Measurements from ENCODE around the gene BIVM. TPM values are rescaled to one million over a fixed set of nuclear protein-coding genes. Genes with fewer than 3 reads are reported as not detected.
"Not testable (repeated sequence)": the region's sequence is repeated elsewhere in the genome, so short reads cannot be mapped to it uniquely, and the experiment has no call there.

BIVM gene
- total RNA-seq, 2 experiments from 2014 or later = 29.3 to 42.3 TPM

GRCh38 chr13:102774214-102774568 is 24.7 kb upstream of the BIVM start:
- CTCF ChIA-PET = interaction anchor here (0.7 to 5.3 kb wide), 10 partner anchors 10 to 183 kb away, joined by 3 to 40 read pairs (median 6); partner anchors contain the start of genes BIVM, ERCC5 and POGLUT2
- Mint-ChIP-seq H3K4me1 (peaks cover 60% of the 10 kb centered on the region), H3K27ac (peak overlapping the region; percentile 96), H3K4me3 (peak overlapping the region; percentile 93), H3K36me3 (peaks cover 8% of the 10 kb centered on the region), H3K9me3 (ENCODE audit: low read depth) (no peaks in the 10 kb centered on the region), H3K27me3 (no peaks in the 10 kb centered on the region)
- DNase-seq (no peak), ATAC-seq (no peak)

GRCh38 chr13:102774591-102775520 is 24.1 kb upstream of the BIVM start:
- ATAC-seq (no peak), DNase-seq (no peak)
- Mint-ChIP-seq H3K36me3 (peaks cover 11% of the 10 kb centered on the region), H3K27ac (peak overlapping the region; percentile 96), H3K4me1 (peaks cover 63% of the 10 kb centered on the region), H3K9me3 (ENCODE audit: low read depth) (no peaks in the 10 kb centered on the region), H3K27me3 (no peaks in the 10 kb centered on the region), H3K4me3 (peak overlapping the region; percentile 93)
- CTCF ChIA-PET = interaction anchor here (0.8 to 5.3 kb wide), 8 partner anchors 10 to 183 kb away, joined by 3 to 40 read pairs (median 6); partner anchors contain the start of genes BIVM, ERCC5 and POGLUT2

GRCh38 chr13:102776271-102776670 is 22.6 kb upstream of the BIVM start:
- CTCF ChIA-PET = no interaction called here

GRCh38 chr13:102777736-102778135 is 21.2 kb upstream of the BIVM start:
- peaks cover 25% of the 10 kb centered on the region for H3K36me3 Mint-ChIP-seq
- no peak for ATAC-seq
- no peak overlapping the region for H3K4me3 Mint-ChIP-seq
- no peak for DNase-seq
- peaks cover 6% of the 10 kb centered on the region for H3K9me3 Mint-ChIP-seq (ENCODE audit: low read depth)
- no peak overlapping the region for H3K27ac Mint-ChIP-seq
- H3K4me1 Mint-ChIP-seq = peaks cover 47% of the 10 kb centered on the region
- CTCF ChIA-PET = interaction anchor here (1.0 kb wide), 1 partner anchor 22 kb away, joined by 3 read pairs; no protein-coding TSS in a partner anchor
- no peaks in the 10 kb centered on the region for H3K27me3 Mint-ChIP-seq

More at GRCh38 chr13:102776271-102776670, 22.6 kb upstream of the BIVM start:
- ATAC-seq (no peak), DNase-seq (no peak)
- no peak overlapping the region for H3K27ac Mint-ChIP-seq
- H3K27me3 Mint-ChIP-seq = no peaks in the 10 kb centered on the region
- H3K9me3 Mint-ChIP-seq (ENCODE audit: low read depth) = peaks cover 3% of the 10 kb centered on the region
- H3K4me3 Mint-ChIP-seq = no peak overlapping the region
- peaks cover 18% of the 10 kb centered on the region for H3K36me3 Mint-ChIP-seq
- H3K4me1 Mint-ChIP-seq = peaks cover 61% of the 10 kb centered on the region

- peaks cover 37% of the 10 kb centered on the region for H3K4me1 Mint-ChIP-seq
- H3K4me3 Mint-ChIP-seq = peak overlapping the region; percentile 41
- DNase-seq = peak; percentile 54
- peaks cover 36% of the 10 kb centered on the region for H3K36me3 Mint-ChIP-seq
- peak overlapping the region; percentile 94 for H3K27ac Mint-ChIP-seq
- peak; percentile 76 for ATAC-seq
- H3K9me3 Mint-ChIP-seq (ENCODE audit: low read depth) = peaks cover 6% of the 10 kb centered on the region
- CTCF ChIA-PET = interaction anchor here (1.0 kb wide), 1 partner anchor 20 kb away, joined by 3 read pairs; no protein-coding TSS in a partner anchor
- H3K27me3 Mint-ChIP-seq = no peaks in the 10 kb centered on the region
These were observed 19.3 kb upstream of the BIVM start for GRCh38 chr13:102779436-102780159.

GRCh38 chr13:102780656-102781055 is 18.3 kb upstream of the BIVM start:
- H3K27me3 Mint-ChIP-seq; H3K4me3 Mint-ChIP-seq; DNase-seq; CTCF ChIA-PET; H3K9me3 Mint-ChIP-seq (ENCODE audit: low read depth); ATAC-seq: not testable (repeated sequence)
- Mint-ChIP-seq H3K4me1 (peaks cover 31% of the 10 kb centered on the region), H3K27ac (peak overlapping the region; percentile 94), H3K36me3 (peaks cover 41% of the 10 kb centered on the region)

GRCh38 chr13:102781591-102781990 is 17.3 kb upstream of the BIVM start:
- peaks cover 49% of the 10 kb centered on the region for H3K36me3 Mint-ChIP-seq
- H3K4me3 Mint-ChIP-seq = no peak overlapping the region
- H3K9me3 Mint-ChIP-seq (ENCODE audit: low read depth) = peaks cover 6% of the 10 kb centered on the region
- no peak for ATAC-seq
- H3K27ac Mint-ChIP-seq = no peak overlapping the region
- no peaks in the 10 kb centered on the region for H3K27me3 Mint-ChIP-seq
- DNase-seq = no peak
- CTCF ChIA-PET = no interaction called here
- H3K4me1 Mint-ChIP-seq = peaks cover 28% of the 10 kb centered on the region

GRCh38 chr13:102784483-102784882 is 14.4 kb upstream of the BIVM start:
- Mint-ChIP-seq H3K27me3 (no peaks in the 10 kb centered on the region), H3K4me1 (peaks cover 14% of the 10 kb centered on the region), H3K4me3 (no peak overlapping the region), H3K27ac (no peak overlapping the region), H3K36me3 (peaks cover 61% of the 10 kb centered on the region), H3K9me3 (ENCODE audit: low read depth) (peaks cover 6% of the 10 kb centered on the region)
- ATAC-seq (no peak), DNase-seq (no peak)
- CTCF ChIA-PET = interaction anchor here (1.5 to 2.8 kb wide), 3 partner anchors 10 to 16 kb away, joined by 3 to 13 read pairs (median 11); partner anchors contain the start of gene TEX30

GRCh38 chr13:102788683-102789082 is 10.2 kb upstream of the BIVM start:
- CTCF ChIA-PET = no interaction called here
- H3K4me3 Mint-ChIP-seq = no peak overlapping the region
- no peaks in the 10 kb centered on the region for H3K27me3 Mint-ChIP-seq
- DNase-seq (no peak), ATAC-seq (no peak)
- H3K27ac Mint-ChIP-seq = no peak overlapping the region
- no peaks in the 10 kb centered on the region for H3K4me1 Mint-ChIP-seq
- H3K36me3 Mint-ChIP-seq = peaks cover 47% of the 10 kb centered on the region
- H3K9me3 Mint-ChIP-seq (ENCODE audit: low read depth) = no peaks in the 10 kb centered on the region

- CTCF ChIA-PET = no interaction called here
- H3K27me3 Mint-ChIP-seq = no peaks in the 10 kb centered on the region
- no peaks in the 10 kb centered on the region for H3K9me3 Mint-ChIP-seq (ENCODE audit: low read depth)
- H3K36me3 Mint-ChIP-seq = peaks cover 30% of the 10 kb centered on the region
- no peak overlapping the region for H3K27ac Mint-ChIP-seq
- H3K4me3 Mint-ChIP-seq = no peak overlapping the region
- H3K4me1 Mint-ChIP-seq = peaks cover 10% of the 10 kb centered on the region
- no peak for DNase-seq
- ATAC-seq = no peak
These were observed 6.5 kb upstream of the BIVM start for GRCh38 chr13:102792396-102792795.

- Mint-ChIP-seq H3K9me3 (ENCODE audit: low read depth) (no peaks in the 10 kb centered on the region), H3K4me1 (peaks cover 18% of the 10 kb centered on the region), H3K27me3 (no peaks in the 10 kb centered on the region), H3K27ac (no peak overlapping the region), H3K4me3 (no peak overlapping the region), H3K36me3 (peaks cover 24% of the 10 kb centered on the region)
- DNase-seq (no peak), ATAC-seq (no peak)
- CTCF ChIA-PET = no interaction called here
These were observed 5.1 kb upstream of the BIVM start for GRCh38 chr13:102793611-102794355.

GRCh38 chr13:102799426-102800144 is 666 bp downstream of the BIVM start:
- peak overlapping the region; percentile 96 for H3K4me3 Mint-ChIP-seq
- no peaks in the 10 kb centered on the region for H3K9me3 Mint-ChIP-seq (ENCODE audit: low read depth)
- no peaks in the 10 kb centered on the region for H3K27me3 Mint-ChIP-seq
- DNase-seq = peak; percentile 47
- H3K4me1 Mint-ChIP-seq = peaks cover 42% of the 10 kb centered on the region
- H3K36me3 Mint-ChIP-seq = peaks cover 5% of the 10 kb centered on the region
- CTCF ChIA-PET = interaction anchor here (0.9 to 4.0 kb wide), 19 partner anchors 8 to 220 kb away, joined by 3 to 40 read pairs (median 4); partner anchors contain the start of genes ERCC5, TEX30 and TPP2
- peak; percentile 7 for ATAC-seq
- peak overlapping the region; percentile 87 for H3K27ac Mint-ChIP-seq
